8988T (cell line): Measurements from ENCODE around the gene CD248.
"Not testable (repeated sequence)": the region's sequence is repeated elsewhere in the genome, so short reads cannot be mapped to it uniquely, and the experiment has no call there.

Experiments used
- DNase-seq: peaks from one replicate; pipeline ENCODE4 v3.0.0; 2011

Gene CD248

DNA sequence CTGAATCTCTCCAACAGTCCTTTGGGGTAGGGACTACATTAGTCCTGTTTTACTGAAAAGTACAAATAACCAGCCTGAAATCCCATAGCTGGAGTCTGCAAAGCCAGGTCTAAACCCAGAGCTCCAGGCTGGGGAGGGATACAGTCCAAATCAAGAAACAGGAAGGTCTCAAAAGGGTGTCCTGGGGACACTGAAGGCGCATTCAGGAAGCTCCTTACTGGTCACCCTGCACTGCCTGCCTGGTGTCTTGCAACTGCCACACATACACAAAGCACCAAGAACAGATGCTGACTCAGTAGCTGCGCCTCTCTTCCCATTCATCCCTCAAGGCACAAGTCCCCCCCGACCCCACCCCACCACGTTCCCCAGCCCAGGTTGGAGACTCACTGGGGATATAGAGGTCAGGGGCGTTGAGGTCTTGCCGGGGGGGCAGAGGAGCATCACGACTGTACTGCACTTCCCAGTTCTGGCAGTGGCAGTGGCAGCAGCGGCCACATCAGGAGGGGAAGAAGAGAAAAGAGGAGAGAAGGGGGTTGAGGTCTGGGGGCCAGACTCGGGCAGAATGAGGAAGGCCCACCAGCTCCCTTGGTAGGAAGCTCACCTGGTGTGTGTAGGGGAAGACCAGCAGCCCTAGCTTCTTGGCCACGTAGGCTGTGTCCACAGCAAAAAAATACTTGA, 29.5 kb downstream of the CD248 start:
- DNase-seq: no peak

GRCh38 chr11:66286699-66287098, 30.1 kb downstream of the CD248 start:
- DNase-seq: no peak

DNA sequence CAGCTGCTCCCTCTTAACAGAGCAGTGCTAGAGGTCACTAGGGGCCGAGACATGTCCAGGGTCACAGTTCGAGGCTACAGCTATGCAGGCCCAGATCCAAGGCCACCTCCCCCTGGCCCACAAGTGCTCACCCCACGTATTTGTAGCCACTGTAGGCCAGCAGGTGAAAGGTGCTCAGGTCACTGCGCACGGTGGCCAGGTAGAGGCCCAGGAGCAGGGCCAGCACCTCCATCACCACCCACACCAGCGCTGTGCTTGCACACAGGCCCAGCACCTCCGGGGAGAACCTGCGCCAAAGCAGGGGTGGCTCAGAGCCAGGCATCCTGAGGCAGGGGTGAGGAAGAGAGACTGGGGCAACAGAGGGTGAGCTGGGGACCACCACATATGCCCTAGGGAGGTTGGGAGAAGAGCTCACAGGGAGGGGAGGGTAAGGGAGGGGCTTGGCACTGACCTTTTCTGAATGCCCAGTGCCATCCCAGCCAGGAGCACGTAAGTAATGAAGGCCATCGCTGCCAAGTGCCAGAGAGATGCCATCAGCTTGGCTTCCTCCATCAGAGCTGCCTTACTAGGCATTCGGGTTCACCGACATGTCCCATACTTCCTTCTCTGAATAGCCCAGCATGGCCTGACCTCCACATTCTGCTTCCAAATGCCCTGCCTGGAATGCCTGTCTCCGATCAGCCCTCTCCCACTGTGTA, 31.4 kb downstream of the CD248 start:
- no peak for DNase-seq

- no peak for DNase-seq
Measured at GRCh38 chr11:66284526-66285078, 32.2 kb downstream of the CD248 start.

DNA sequence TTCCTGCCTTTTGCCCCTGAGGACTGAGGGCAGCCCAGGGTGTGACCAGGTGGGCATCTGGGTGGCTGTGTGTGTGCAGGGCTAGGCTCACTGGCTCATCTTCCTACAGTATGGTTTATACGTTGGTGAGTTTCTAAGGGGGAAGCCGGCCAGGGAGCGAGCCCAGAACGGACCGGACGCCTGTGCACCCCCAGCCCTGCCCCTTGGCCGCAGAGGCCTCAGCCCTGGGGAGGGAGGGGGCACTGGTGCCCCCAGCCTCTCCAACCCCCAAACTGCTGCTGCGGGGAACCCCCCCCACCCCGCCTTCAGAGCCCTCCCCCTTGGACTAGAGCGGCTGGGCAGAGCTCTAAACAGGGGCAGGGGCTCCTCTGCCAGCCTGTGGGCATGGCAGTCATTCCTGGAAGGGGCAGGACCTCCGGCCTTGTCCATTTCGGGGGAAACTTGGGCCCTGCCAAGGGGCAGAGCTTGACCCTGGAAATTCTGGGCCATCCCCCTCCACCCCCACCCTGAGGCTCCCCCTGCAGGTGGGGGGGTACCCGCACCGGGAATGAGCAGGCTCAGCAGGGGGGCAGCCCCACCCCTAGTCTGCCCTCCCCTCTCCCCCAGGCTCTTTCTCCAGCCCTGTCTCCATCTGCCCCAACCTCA, 33.3 kb downstream of the CD248 start:
- DNase-seq: no peak

DNA sequence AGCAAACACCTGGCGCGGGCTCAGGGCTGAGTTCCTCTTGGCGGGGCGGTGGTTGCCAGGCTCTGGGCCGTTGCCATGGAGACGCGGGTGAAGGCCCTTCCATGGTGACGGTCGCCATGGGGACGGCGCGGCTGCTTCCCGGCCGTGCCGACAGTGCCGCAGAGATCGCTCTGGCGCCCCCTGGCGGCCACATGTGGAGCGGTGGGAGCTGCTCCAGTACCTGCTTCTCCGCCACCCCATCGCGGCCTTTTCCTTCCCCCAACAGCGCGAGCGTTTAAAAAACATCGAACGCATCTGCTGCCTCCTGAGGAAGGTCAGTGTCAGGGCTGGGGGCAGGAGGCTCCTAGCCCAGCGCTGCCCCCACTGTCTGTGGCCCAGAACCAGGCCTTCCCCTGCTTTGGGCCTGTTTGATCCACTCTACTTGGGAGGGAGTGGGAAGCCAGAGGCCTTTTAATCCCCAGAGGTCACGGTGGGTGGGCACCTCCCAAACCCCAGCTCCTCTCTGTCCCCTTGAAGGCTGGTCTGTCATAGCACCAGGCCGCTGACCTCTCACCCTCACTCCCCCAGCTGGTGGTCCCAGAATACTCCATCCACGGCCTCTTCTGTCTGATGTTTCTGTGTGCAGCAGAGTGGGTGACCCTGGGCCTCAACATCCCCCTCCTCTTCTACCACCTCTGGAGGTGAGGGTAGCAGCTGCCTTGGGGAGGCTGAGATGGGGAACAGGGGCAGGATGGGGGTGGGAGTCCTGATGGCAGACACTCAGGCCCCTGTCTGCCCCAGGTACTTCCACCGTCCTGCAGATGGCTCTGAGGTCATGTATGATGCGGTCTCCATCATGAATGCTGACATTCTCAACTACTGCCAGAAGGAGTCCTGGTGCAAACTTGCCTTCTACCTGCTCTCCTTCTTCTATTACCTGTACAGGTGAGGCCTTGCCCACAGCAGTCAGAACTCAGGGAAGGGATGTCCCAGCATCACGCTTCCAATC, 34.1 kb downstream of the CD248 start:
- DNase-seq: peak; percentile 99

- DNase-seq: no peak
Measured at GRCh38 chr11:66281776-66282467, 34.9 kb downstream of the CD248 start.

DNA sequence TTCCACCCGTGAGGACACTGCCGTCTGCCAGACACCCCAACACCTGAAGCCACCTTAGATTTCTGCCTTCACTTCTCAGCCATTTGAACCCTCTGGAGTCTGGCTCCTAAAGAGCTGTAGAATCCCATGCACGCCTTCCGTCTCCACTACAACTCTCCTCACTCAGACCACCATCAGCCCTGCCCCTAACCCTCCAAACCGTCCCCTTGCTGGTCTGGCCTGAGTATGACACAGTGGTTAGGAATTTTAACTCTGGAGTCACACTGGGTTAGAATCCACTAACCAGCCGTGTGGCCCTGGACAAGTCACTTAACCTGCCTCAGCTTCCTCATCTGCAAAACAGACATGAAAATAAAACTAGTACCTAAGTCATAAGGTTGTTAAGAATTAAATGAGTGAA, 35.8 kb downstream of the CD248 start:
- no peak for DNase-seq

- no peak for DNase-seq
Measured at GRCh38 chr11:66280428-66280827, 36.4 kb downstream of the CD248 start.

DNA sequence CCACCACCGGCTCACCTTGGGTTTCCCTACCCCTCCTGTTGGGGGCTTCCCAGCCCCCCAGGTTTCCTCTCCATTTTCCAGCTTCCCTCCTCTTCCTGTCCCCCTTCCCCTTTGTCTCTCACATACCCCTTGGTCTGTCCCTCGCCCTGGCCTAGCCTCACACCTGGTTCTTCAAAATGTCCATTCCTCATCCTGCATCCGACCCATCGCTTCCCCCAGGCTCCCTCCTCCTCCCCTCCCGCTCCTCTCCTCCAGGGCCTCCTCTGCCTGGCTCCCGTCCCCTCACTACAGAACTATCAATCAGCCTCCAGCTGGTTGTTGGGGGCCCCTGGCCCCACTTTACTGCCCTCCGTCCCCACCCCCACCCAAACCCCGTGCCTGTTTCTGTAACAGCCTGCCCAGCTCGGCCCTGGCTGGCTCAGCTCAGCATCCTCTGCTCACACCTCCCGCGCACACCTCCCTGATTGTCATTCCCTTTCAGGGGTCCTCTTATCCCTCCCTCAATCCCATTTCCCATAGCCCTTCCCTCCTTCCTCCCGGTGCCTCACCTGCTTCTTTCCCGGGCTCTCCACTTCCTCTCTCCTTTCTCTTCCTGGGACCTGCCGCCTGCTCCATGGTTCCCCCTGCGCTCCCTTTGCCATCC, 37.6 kb downstream of the CD248 start:
- DNase-seq: no peak

GRCh38 chr11:66278363-66279091, 38.3 kb downstream of the CD248 start:
- no peak for DNase-seq

- DNase-seq: no peak
Measured at GRCh38 chr11:66277471-66278362, 39.1 kb downstream of the CD248 start, which contains the start of gene CNIH2. CNIH2 (plus strand) TSS chr11:66278175; CDS start chr11:66278457, 282 bp downstream.

GRCh38 chr11:66277064-66277463, 39.8 kb downstream of the CD248 start:
- not testable (repeated sequence) for DNase-seq

DNA sequence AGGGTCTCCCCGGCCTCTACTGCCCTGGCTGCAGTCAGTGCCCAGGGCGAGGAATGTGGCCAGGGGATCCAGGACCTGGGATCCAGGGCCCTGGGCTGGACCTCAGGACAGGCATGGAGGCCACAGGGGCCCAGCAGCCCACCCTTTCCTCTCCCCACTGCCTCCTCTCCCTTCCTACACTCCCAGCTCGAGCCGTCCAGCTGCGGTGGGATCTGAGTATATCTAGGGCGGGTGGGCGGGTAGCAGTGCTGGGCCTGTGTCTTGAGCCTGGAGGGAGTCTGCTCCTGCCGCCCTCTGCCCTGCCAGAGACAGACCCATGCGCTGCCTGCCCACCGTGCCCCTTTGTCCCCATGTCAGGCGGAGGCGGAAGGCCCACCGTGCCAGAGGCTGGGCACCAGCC, 40.2 kb downstream of the CD248 start:
- not testable (repeated sequence) for DNase-seq

DNA sequence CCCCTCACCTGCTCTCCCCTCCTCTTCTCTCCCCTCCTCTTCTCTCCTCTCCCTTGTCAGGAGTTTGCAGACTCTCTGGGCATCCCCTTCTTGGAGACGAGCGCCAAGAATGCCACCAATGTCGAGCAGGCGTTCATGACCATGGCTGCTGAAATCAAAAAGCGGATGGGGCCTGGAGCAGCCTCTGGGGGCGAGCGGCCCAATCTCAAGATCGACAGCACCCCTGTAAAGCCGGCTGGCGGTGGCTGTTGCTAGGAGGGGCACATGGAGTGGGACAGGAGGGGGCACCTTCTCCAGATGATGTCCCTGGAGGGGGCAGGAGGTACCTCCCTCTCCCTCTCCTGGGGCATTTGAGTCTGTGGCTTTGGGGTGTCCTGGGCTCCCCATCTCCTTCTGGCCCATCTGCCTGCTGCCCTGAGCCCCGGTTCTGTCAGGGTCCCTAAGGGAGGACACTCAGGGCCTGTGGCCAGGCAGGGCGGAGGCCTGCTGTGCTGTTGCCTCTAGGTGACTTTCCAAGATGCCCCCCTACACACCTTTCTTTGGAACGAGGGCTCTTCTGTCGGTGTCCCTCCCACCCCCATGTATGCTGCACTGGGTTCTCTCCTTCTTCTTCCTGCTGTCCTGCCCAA, 40.7 kb downstream of the CD248 start:
- no peak for DNase-seq

GRCh38 chr11:66275396-66275795, 41.4 kb downstream of the CD248 start:
- no peak for DNase-seq

- no peak for DNase-seq
Measured at GRCh38 chr11:66274219-66274618, 42.6 kb downstream of the CD248 start.

DNA sequence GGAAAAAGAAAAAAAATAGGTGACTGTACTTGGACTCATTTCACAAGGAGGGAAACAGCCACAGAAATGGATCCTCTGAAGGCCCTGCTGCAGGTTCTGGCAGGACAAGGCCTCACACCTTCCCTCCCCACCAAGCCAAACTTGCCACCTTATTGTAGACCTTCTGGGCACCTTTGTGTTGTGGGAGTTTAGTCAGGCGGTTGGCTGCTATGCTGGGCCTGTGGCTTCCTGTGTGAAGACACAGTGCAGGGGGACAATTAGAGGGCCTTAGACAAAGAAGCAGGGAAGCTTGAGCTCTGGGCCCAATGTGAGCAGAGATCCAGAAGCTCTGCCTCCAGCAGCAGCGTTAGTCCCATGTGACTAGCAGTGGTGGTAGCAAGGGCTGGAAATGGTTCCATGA, 44.2 kb downstream of the CD248 start:
- no peak for DNase-seq

DNA sequence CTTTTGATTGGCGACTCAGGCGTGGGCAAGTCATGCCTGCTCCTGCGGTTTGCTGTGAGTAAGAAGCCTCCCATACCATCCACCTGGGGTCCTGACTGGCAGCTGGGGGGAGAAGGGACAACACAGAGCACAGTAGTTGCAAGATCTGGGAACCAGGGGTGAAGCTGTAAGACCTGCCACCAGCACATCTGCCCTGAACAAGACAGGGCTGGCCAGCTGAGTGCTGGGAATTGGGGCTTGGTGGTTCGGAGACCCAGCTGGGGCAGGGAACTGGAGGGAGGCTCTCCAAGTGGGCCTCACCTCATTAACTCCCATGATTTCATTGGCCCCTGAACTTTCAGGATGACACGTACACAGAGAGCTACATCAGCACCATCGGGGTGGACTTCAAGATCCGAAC, 45.0 kb downstream of the CD248 start:
- no peak for DNase-seq
